Psoas muscle (tissue), 8 donors: ENCODE results near the gene C10orf62. TPM values are rescaled to one million over a fixed set of nuclear protein-coding genes. Genes with fewer than 3 reads are reported as not detected.

Experiments used
- ATAC-seq, 4 donors: fragments of 200-7000 bp; cut with Tn5 transposase; one replicate each; pipeline ENCODE4 v1.9.1; 2020; ENCODE audit warnings: moderate library complexity in 3 of 4, mild to moderate bottlenecking in 2 of 4
- DNase-seq, 2 donors: peaks; one replicate each; pipeline ENCODE4 v3.0.0-alpha.2; 2020
- H3K27ac ChIP-seq: fragments of 200-600 bp; one replicate; pipeline ENCODE4 v1.8.0; 2022
- H3K27me3 ChIP-seq, 3 donors: fragments of 200-600 bp in 1 of 3; one replicate each; pipeline versions ENCODE4 v1.6.1 to v1.8.0; 2013 to 2022; ENCODE audit warnings: low read length in 2 of 3, mild to moderate bottlenecking in 2 of 3, moderate library complexity in 1 of 3; ENCODE audit not compliant: insufficient read depth in 3 of 3
- H3K36me3 ChIP-seq, 2 donors: fragments of 200-600 bp in 1 of 2; one replicate each; pipeline versions ENCODE4 v1.6.1 to v1.8.0; 2013 to 2022; ENCODE audit warnings: low read depth in 1 of 2, mild to moderate bottlenecking in 1 of 2, moderate library complexity in 1 of 2; ENCODE audit not compliant: insufficient read depth in 1 of 2
- H3K4me1 ChIP-seq: fragments of 200-600 bp; one replicate; pipeline ENCODE4 v1.8.0; 2022
- H3K4me3 ChIP-seq: fragments of 200-600 bp; one replicate; pipeline ENCODE4 v1.8.0; 2022; ENCODE audit warnings: mild to moderate bottlenecking
- H3K9me3 ChIP-seq: fragments of 200-600 bp; one replicate; pipeline ENCODE4 v1.8.0; 2022
- CTCF ChIP-seq: fragments of 200-600 bp; IDR thresholded peaks from one replicate; pipeline ENCODE4 v1.8.0; 2022; ENCODE audit warnings: antibody characterized with exemption
- WGBS, 3 donors: extraction: QIAGEN DNeasy Blood & Tissue Kit; methylation state at CpG; one replicate each; pipeline versions ENCODE4 v1.1.6 to v1.1.7; 2013; 5-methylcytosine and 5-hydroxymethylcytosine counted together
- intact Hi-C, 2 donors: fragments of 100-400 bp; cut with DNase I; formaldehyde crosslinking; loops; one replicate each; pipeline versions ENCODE4 v1.11.0 to v1.14.2; 2022
- polyA plus RNA-seq, 3 donors: library from polyadenylated mRNA; stranded (reverse); fragments of 200-250 nt; gene quantifications; one replicate each; pipeline ENCODE4 v1.2.3, GENCODE V29; 2013
- total RNA-seq, 4 donors: library from RNA; stranded (reverse); fragmentation: NEBNext Ultra II Directional in 2 of 4; extraction: Animal tissue kit (Norgen Biotek cat#: 25700) in 2 of 4; gene quantifications; one replicate each; pipeline versions ENCODE4 v1.2.1 to v1.2.4, GENCODE V29; 2021 to 2023
- donor health status: healthy with polysubstance abuse.
- donor health status: DM: no; HTN: no; CAD: no; lungs with moderate emphysema.
- donor health status: Bipolar disorder and iron deficiency.
- donor health status: healthy.
- donor health status: DM: yes; HTN: yes; CAD: no.
- donor health status: DM: no; HTN: no; CAD: no.
- donor health status: DM: no; HTN: no; CAD: no.
- donor health status: DM: yes; HTN: yes; CAD: no.

C10orf62 gene
- total and polyA plus RNA-seq, 7 donors, result 0.12 to 1.1 (median 0.56) TPM; not detected in 2

GRCh38 chr10:97567891-97568290 is 21.6 kb upstream of the C10orf62 start:
- intact Hi-C loops, result no loop called here

GRCh38 chr10:97570146-97570788 is 19.3 kb upstream of the C10orf62 start:
- WGBS, 3 donors, result 32 to 53% (median 35%) methylated on average over 33 of the region's 33 CpGs
- peaks cover 42% of the 10 kb centered on the region for H3K4me1 ChIP-seq

More at GRCh38 chr10:97567891-97568290, 21.6 kb upstream of the C10orf62 start:
- Histone ChIP-seq H3K27me3 (no peaks in the 10 kb centered on the region), H3K4me3 (no peak overlapping the region), H3K9me3 (no peaks in the 10 kb centered on the region), H3K4me1 (peaks cover 38% of the 10 kb centered on the region), H3K27ac (no peak overlapping the region), H3K36me3 (peaks cover 0 to 18% of the 10 kb centered on the region in 2 donors)
- no peak for TF ChIP-seq CTCF
- WGBS, 3 donors, result 90 to 97% (median 94%) methylated on average over 15 of the region's 15 CpGs
- DNase-seq (peak in 1 of 2 donors; percentile 45), ATAC-seq (no peak)

GRCh38 chr10:97570789-97571471 is 18.6 kb upstream of the C10orf62 start:
- H3K27ac ChIP-seq, result peak overlapping the region; percentile 89
- H3K4me1 ChIP-seq, result peaks cover 47% of the 10 kb centered on the region
- peak; percentile 42 to 57 (median 54) for ATAC-seq
- H3K36me3 ChIP-seq, result peaks cover 0 to 18% of the 10 kb centered on the region in 2 donors
- 19 to 29% (median 25%) methylated on average over 5 of the region's 5 CpGs for WGBS, 3 donors
- H3K4me3 ChIP-seq, result peak overlapping the region; percentile 6
- TF ChIP-seq CTCF, result no peak
- no peaks in the 10 kb centered on the region for H3K9me3 ChIP-seq
- DNase-seq, result peak; percentile 56 to 81
- H3K27me3 ChIP-seq, result no peaks in the 10 kb centered on the region
- intact Hi-C loops, result loop anchor here in 1 of 2 donors (5.0 kb wide), 1 partner anchor 36 kb away; no protein-coding TSS in a partner anchor

More at GRCh38 chr10:97570146-97570788, 19.3 kb upstream of the C10orf62 start:
- peak in 3 of 4 donors; percentile 6 to 26 (median 19) for ATAC-seq
- Histone ChIP-seq H3K9me3 (no peaks in the 10 kb centered on the region), H3K27ac (peak overlapping the region; percentile 89), H3K36me3 (peaks cover 0 to 18% of the 10 kb centered on the region in 2 donors), H3K27me3 (no peaks in the 10 kb centered on the region), H3K4me3 (peak overlapping the region; percentile 6)
- DNase-seq, result peak; percentile 51 to 78
- TF ChIP-seq CTCF, result no peak
- intact Hi-C loops, result loop anchor here in 1 of 2 donors (5.0 kb wide), 1 partner anchor 37 kb away; no protein-coding TSS in a partner anchor

- Histone ChIP-seq H3K4me3 (peak overlapping the region; percentile 66), H3K9me3 (no peaks in the 10 kb centered on the region), H3K36me3 (peaks cover 0 to 18% of the 10 kb centered on the region in 2 donors), H3K27me3 (no peaks in the 10 kb centered on the region), H3K4me1 (peaks cover 47% of the 10 kb centered on the region), H3K27ac (peak overlapping the region; percentile 89)
- intact Hi-C loops, result loop anchor here (1.0 to 5.0 kb wide), 2 partner anchors 36 to 41 kb away; no protein-coding TSS in a partner anchor
- DNase-seq (peak in 1 of 2 donors; percentile 6), ATAC-seq (peak in 1 of 4 donors; percentile 2)
- 33 to 53% (median 35%) methylated on average over 3 of the region's 3 CpGs for WGBS, 3 donors
- TF ChIP-seq CTCF, result no peak
These were observed 17.9 kb upstream of the C10orf62 start for GRCh38 chr10:97571622-97572021.
